Neural cell (in vitro differentiated cells): ENCODE results near the gene RHOBTB1. TPM values are rescaled to one million over a fixed set of nuclear protein-coding genes. Genes with fewer than 3 reads are reported as not detected.

Experiments
- H2AFZ ChIP-seq: fragments of 200-600, 300-800 bp; sonication (generic), shearing (Covaris generic); 2 replicates; pipeline ENCODE4 v1.6.0; 2014; ENCODE audit warnings: low read depth, mild to moderate bottlenecking, antibody characterized with exemption, low read length, moderate library complexity
- H3F3A ChIP-seq: fragments of 200-600 bp; shearing (Covaris generic); 2 replicates; pipeline ENCODE4 v1.6.1; 2016; ENCODE audit warnings: mild to moderate bottlenecking, moderate library complexity, mixed read lengths, antibody characterized with exemption, low read length; ENCODE audit not compliant: insufficient read depth, poor library complexity, severe bottlenecking
- H3K27ac ChIP-seq: fragments of 200-600, 300-800 bp; sonication (generic), shearing (Covaris generic); 2 replicates; pipeline ENCODE4 v1.5.1; 2014; ENCODE audit warnings: mild to moderate bottlenecking, low read length, moderate library complexity
- H3K27me3 ChIP-seq: fragments of 300-800, 200-600 bp; sonication (generic), shearing (Covaris generic); 2 replicates; pipeline ENCODE4 v1.6.0; 2014; ENCODE audit warnings: mild to moderate bottlenecking, low read depth, low read length, moderate library complexity; ENCODE audit not compliant: insufficient read depth
- H3K36me3 ChIP-seq: fragments of 300-800, 200-600 bp; sonication (generic), shearing (Covaris generic); 2 replicates; pipeline ENCODE4 v1.5.1; 2014; ENCODE audit warnings: mild to moderate bottlenecking, antibody characterized with exemption, low read length, moderate library complexity; ENCODE audit not compliant: insufficient read depth
- H3K4me2 ChIP-seq: fragments of 300-800, 200-600 bp; sonication (generic), shearing (Covaris generic); 2 replicates; pipeline ENCODE4 v1.6.0; 2014; ENCODE audit warnings: mild to moderate bottlenecking, low read length
- H3K4me3 ChIP-seq: fragments of 300-800, 200-600 bp; sonication (generic), shearing (Covaris generic); 2 replicates; pipeline ENCODE4 v1.5.1; 2014; ENCODE audit warnings: mild to moderate bottlenecking, low read length, moderate library complexity
- H3K79me2 ChIP-seq: fragments of 200-600 bp; shearing (Covaris generic); replicated peaks from 2 replicates; pipeline ENCODE4 v1.6.0; 2014; ENCODE audit warnings: mild to moderate bottlenecking, low read length, moderate library complexity; ENCODE audit not compliant: insufficient read depth
- H3K9ac ChIP-seq: fragments of 300-800, 200-600 bp; sonication (generic), shearing (Covaris generic); 2 replicates; pipeline ENCODE4 v1.6.1; 2016; ENCODE audit warnings: mild to moderate bottlenecking, low read length, mixed read lengths
- H3K9me2 ChIP-seq: fragments of 200-600 bp; shearing (Covaris generic); 2 replicates; pipeline ENCODE4 v1.6.1; 2016; ENCODE audit warnings: mild to moderate bottlenecking, low read length, mixed read lengths; ENCODE audit not compliant: insufficient read depth
- H3K9me3 ChIP-seq: fragments of 200-600, 300-800 bp; sonication (generic), shearing (Covaris generic); 2 replicates; pipeline ENCODE4 v1.6.1; 2016; ENCODE audit warnings: mild to moderate bottlenecking, mixed run types, low read length, moderate library complexity, mixed read lengths
- H4K20me1 ChIP-seq: fragments of 200-600 bp; shearing (Covaris generic); 2 replicates; pipeline ENCODE4 v1.6.1; 2016; ENCODE audit warnings: mild to moderate bottlenecking, mixed run types; ENCODE audit not compliant: insufficient read depth
- CTCF ChIP-seq: fragments of 450-650 bp; IDR thresholded peaks from 2 replicates; pipeline ENCODE4 v1.5.1; 2014; ENCODE audit warnings: antibody characterized with exemption, mild to moderate bottlenecking, moderate library complexity; ENCODE audit not compliant: poor library complexity, severe bottlenecking
- EP300 ChIP-seq: fragments of 450-650 bp; conservative IDR thresholded peaks from 2 replicates; pipeline ENCODE4 v1.6.1; 2014; ENCODE audit warnings: antibody characterized with exemption, mild to moderate bottlenecking, moderate library complexity; ENCODE audit not compliant: poor library complexity, severe bottlenecking
- EZH2 ChIP-seq: fragments of 200-600, 300-800 bp; shearing (Covaris generic), sonication (generic); IDR thresholded peaks from 2 replicates; pipeline ENCODE4 v1.6.1; 2014; ENCODE audit warnings: antibody characterized with exemption, low read length, borderline replicate concordance, mild to moderate bottlenecking; ENCODE audit not compliant: insufficient read depth, poor library complexity, severe bottlenecking
- MXI1 ChIP-seq: fragments of 450-650 bp; conservative IDR thresholded peaks from 2 replicates; pipeline ENCODE4 v1.6.1; 2014; ENCODE audit warnings: antibody characterized with exemption, mild to moderate bottlenecking; ENCODE audit not compliant: poor library complexity, severe bottlenecking
- POLR2AphosphoS5 ChIP-seq: IDR thresholded peaks from 2 replicates; pipeline ENCODE4 v1.6.1; 2012
- RAD21 ChIP-seq: fragments of 450-650 bp; conservative IDR thresholded peaks from 2 replicates; pipeline ENCODE4 v1.6.1; 2014; ENCODE audit warnings: antibody characterized with exemption, mild to moderate bottlenecking, moderate library complexity
- REST ChIP-seq: IDR thresholded peaks from 2 replicates; pipeline ENCODE4 v1.6.1; 2012; ENCODE audit warnings: borderline replicate concordance
- SMC3 ChIP-seq: fragments of 450-650 bp; conservative IDR thresholded peaks from 2 replicates; pipeline ENCODE4 v1.6.1; 2014; ENCODE audit warnings: antibody characterized with exemption, mild to moderate bottlenecking, moderate library complexity; ENCODE audit not compliant: poor library complexity
- TAF1 ChIP-seq: IDR thresholded peaks from 2 replicates; pipeline ENCODE4 v1.6.1; 2012; ENCODE audit warnings: low read depth
- polyA plus RNA-seq: library from polyadenylated mRNA; depleted of rRNA; stranded (reverse); fragments of >200 nt; gene quantifications from 2 replicates; pipeline ENCODE4 v1.2.3, GENCODE V29; 2014

The RHOBTB1 gene
- polyA plus RNA-seq, 1 donor from 2014 or later = 10.5 TPM

GRCh38 chr10:60898321-60898720 lies 45.7 kb downstream of the RHOBTB1 start:
- no peaks in the 10 kb centered on the region for H3F3A ChIP-seq
- H4K20me1 ChIP-seq = no peaks in the 10 kb centered on the region
- no peaks in the 10 kb centered on the region for H3K27me3 ChIP-seq
- no peaks in the 10 kb centered on the region for H3K9me2 ChIP-seq
- TF ChIP-seq EZH2 = no peak
- no peak for TF ChIP-seq REST
- no peak for TF ChIP-seq TAF1
- no peak for TF ChIP-seq EP300
- TF ChIP-seq CTCF = no peak
- H3K27ac ChIP-seq = no peak overlapping the region
- no peak overlapping the region for H3K4me2 ChIP-seq
- H3K9ac ChIP-seq = no peak overlapping the region
- no peak overlapping the region for H3K4me3 ChIP-seq
- no peaks in the 10 kb centered on the region for H3K36me3 ChIP-seq
- no peaks in the 10 kb centered on the region for H3K9me3 ChIP-seq
- H3K79me2 ChIP-seq = no peaks in the 10 kb centered on the region
- no peak overlapping the region for H2AFZ ChIP-seq

- Histone ChIP-seq H3K4me2 (no peak overlapping the region), H3K4me3 (no peak overlapping the region), H4K20me1 (no peaks in the 10 kb centered on the region), H3K27ac (no peak overlapping the region), H3K9me3 (no peaks in the 10 kb centered on the region), H3K79me2 (no peaks in the 10 kb centered on the region), H3F3A (no peaks in the 10 kb centered on the region), H3K36me3 (no peaks in the 10 kb centered on the region), H2AFZ (no peak overlapping the region), H3K27me3 (no peaks in the 10 kb centered on the region), H3K9ac (no peak overlapping the region), H3K9me2 (no peaks in the 10 kb centered on the region)
- TF ChIP-seq RAD21 (no peak), REST (no peak), EP300 (no peak), SMC3 (no peak), EZH2 (no peak), CTCF (no peak), MXI1 (no peak), POLR2AphosphoS5 (no peak), TAF1 (no peak)
Measured at GRCh38 chr10:60896810-60897209, 47.2 kb downstream of the RHOBTB1 start.
